GM13977 (cell line): ENCODE measurements around the gene CACNA1C.

Experiments
- DNase-seq: peaks from one replicate; pipeline ENCODE4 v3.0.0; 2012; ENCODE audit warnings: low spot score
- in situ Hi-C: fragments of 300-500 bp; cut with MboI; formaldehyde crosslinking; loops from one replicate; pipeline ENCODE4 v1.12.0; 2022; ENCODE audit warnings: low sequenced_read_pairs, low pct_unique_long_range_greater_than_20kb, mixed read lengths, inconsistent platforms; ENCODE audit not compliant: unreplicated experiment
- TF ChIP-seq, protein P1 (sequence below): IDR thresholded peaks from 2 replicates; pipeline ENCODE4 v1.5.1; 2012; ENCODE audit warnings: mild to moderate bottlenecking, control low read depth; ENCODE audit not compliant: insufficient read depth; ENCODE audit errors: extremely low read depth, missing control alignments

The CACNA1C gene

DNA sequence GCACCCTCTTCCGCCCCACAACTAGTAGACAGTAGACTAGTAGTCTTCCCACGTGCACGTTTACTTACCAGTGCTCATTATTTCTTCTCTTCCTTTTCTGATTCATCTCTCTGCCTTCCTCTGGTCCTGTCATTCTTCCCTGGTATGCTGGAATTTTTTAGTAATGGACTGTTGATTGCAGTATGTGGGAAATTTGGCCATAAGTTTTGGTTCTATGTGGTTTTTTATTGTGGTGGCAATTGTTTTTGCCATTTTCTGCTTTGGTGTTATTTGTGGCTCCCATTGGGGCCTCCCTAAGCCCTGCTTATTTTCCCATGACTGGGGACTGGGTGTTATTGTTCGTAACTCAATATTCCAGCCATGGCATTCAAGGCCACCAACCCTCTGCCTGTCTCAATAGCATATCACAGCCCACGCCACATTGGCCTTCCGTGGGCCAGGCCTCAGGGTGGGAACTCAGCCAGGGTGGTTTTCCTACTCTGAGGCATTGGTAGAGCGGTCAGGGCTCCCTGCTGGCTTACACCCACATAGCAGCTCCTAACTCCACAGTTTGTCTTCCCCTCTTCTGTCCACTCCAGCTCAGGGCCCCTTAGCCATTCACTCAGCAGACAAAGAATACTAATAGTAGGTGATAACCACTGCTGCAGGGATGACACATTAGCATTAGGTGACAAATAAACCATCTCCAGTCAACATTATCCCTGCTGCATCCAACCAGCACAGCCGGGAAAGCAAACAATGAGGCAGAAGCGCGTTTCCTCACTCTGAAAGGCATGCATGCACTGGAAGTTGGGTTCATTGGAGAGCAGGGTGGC lies 321.5 kb downstream of the CACNA1C start:
- DNase-seq: no peak
- TF ChIP-seq, protein P1, sequence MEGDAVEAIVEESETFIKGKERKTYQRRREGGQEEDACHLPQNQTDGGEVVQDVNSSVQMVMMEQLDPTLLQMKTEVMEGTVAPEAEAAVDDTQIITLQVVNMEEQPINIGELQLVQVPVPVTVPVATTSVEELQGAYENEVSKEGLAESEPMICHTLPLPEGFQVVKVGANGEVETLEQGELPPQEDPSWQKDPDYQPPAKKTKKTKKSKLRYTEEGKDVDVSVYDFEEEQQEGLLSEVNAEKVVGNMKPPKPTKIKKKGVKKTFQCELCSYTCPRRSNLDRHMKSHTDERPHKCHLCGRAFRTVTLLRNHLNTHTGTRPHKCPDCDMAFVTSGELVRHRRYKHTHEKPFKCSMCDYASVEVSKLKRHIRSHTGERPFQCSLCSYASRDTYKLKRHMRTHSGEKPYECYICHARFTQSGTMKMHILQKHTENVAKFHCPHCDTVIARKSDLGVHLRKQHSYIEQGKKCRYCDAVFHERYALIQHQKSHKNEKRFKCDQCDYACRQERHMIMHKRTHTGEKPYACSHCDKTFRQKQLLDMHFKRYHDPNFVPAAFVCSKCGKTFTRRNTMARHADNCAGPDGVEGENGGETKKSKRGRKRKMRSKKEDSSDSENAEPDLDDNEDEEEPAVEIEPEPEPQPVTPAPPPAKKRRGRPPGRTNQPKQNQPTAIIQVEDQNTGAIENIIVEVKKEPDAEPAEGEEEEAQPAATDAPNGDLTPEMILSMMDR: no peak

DNA sequence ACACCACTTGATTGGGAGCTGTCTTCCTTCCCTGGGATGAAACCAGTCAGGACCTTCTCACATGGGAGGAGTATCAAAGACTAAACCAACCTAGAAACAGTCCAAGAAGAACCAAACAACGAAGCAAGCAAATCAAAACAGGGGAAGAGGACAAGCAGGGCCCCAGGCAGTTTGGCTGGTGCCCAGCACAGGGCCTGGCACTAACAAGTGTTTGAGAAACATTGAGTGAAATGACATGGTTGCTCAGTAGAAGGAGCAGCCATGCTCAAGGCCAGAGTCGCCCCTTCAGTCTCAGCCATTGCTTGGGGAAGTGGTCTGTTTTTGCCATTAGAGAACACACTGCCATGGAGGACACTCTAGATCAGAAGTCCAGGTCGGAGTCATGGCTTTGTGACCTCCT lies 323.1 kb downstream of the CACNA1C start:
- no peak for DNase-seq
- in situ Hi-C loops: no loop called here
- TF ChIP-seq, protein P1: no peak

More for the DNA sequence above, 321.5 kb downstream of the CACNA1C start:
- in situ Hi-C loops: no loop called here

DNA sequence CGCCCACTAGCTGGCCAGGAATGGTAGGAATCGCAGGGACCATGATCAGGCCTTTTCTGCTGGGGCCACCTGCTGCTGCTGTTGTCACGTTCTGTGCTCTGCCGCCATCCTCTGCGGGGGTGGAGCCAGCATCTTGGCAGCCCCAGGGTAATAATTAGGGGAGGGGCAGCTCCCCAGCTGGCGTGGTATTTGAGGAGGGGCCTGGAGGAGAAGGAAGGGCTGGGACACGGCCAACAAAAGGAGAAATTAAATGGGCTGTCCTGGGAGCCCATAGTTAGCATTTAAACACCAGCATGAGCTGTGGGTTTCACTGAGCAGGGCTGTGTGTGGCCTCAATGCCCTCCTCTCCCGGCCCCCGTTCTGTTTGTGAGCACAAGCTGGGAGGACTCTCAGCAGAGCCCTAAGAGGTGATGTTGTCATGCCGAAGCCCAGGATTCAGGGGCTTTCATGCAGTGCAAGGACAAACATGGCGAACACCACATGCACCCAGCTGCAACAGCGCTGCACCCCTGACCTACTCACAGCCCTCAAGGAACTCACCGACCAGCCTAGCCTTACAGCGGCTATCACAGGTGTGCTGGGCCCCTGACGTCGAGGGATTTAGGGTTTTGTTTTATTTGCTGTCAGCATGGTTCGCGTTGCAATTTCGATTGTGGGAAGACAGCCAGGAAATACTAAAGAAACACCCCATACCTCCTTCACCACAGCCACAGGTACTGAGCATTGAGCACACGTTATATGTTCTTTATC lies 324.3 kb downstream of the CACNA1C start:
- in situ Hi-C loops: no loop called here
- no peak for DNase-seq
- TF ChIP-seq, protein P1: no peak

DNA sequence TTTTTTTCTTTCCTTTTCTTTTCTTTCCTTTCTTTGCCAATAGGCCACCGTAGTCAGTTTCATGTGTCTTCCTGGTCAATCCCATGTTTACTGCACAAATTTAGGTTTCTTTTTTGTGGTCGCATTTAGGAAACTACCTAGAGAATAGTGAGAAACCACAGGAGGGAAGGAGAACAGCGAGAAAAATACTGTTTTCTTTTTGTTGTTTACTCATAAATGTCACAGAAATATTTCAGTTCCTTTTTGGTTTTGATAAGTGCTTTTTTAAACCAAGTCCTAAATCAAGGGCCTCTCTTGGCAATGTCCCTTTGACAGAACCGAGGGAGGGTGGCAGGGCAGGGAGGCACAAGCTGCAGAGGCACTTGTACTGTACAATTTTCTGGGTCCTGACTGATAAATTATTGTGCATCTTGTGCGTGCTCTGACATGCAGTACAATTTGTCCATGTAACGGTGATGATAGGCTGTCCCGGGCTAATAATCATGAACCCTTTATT lies 326.1 kb downstream of the CACNA1C start:
- in situ Hi-C loops: no loop called here
- DNase-seq: no peak
- TF ChIP-seq, protein P1: no peak

DNA sequence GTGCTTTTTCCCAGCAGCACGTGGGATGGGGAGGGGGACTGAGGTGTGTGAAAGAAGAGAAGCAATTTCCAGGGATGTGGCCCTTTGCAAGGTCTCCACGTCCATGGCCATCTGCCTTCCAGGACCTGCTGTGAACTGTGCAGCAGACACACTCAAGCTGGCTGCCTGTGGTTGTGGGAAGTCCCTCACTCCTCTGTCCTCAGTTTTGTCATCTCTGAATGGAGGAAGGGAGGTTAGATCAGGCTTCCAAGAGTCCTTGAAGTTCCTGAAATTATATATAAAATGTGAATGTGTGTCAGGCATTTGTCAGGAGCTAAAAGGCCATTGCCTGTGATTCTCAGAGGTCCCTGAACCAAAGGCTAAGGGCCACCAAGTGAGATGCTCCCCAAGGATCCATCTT lies 328.2 kb downstream of the CACNA1C start:
- no peak for DNase-seq
- in situ Hi-C loops: no loop called here
- TF ChIP-seq, protein P1: no peak

DNA sequence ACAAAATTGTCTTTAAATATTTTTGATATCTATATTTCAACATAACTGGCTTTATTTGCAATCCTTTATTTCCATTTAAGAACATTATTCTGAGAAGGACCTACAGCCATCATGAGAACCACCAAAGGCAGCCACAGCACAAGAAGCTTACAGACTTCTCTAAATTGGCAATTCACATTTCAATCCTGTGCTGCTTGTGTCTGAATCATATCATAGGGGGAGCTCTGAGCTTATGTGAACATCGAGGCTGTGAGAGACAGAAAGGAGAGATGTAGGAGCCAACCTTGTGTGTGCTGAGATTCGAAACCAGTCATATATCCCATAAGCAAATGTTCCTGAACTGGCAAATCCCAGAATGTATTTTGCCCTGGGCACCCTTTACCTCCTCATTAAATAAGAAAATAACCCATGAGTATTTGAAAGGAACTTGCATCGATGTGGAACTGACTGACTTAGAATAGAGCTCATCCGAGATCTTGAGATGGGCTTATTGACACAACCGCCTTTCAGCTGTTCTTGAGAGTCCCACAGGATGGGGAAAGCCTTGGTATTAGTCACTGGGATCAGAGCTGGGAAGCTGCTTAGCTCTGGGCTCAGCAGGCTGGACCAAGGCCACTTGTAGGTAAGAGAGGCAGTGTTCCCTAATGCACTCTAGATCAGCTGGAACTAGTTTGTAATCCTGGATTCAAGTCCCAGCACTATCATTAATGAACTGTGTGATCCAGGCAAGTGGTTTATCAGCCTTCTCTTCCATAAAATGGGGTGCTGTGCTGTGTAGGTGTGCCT lies 329.8 kb downstream of the CACNA1C start:
- TF ChIP-seq, protein P1: no peak
- in situ Hi-C loops: no loop called here
- no peak for DNase-seq
